OCI-LY1 (cell line): ENCODE results near the gene SPATA33.

ENCODE experiments used
- H2AFZ ChIP-seq: fragments of 200-600 bp; sonication (generic), shearing (Covaris generic); 2 replicates; pipeline ENCODE4 v1.6.0; 2014; ENCODE audit warnings: antibody characterized with exemption, mild to moderate bottlenecking, low read length
- H3F3A ChIP-seq: fragments of 200-600 bp; sonication (generic), shearing (Covaris generic); 2 replicates; pipeline ENCODE4 v1.6.0; 2014; ENCODE audit warnings: mild to moderate bottlenecking, antibody characterized with exemption, low read length, moderate library complexity; ENCODE audit not compliant: insufficient read depth
- H3K27ac ChIP-seq: fragments of 200-600 bp; sonication (generic); 2 replicates; pipeline ENCODE4 v1.5.1; 2014; ENCODE audit warnings: low read length, mixed run types, mild to moderate bottlenecking, low read depth; ENCODE audit not compliant: poor library complexity, severe bottlenecking
- H3K27me3 ChIP-seq: fragments of 200-600 bp; sonication (generic); 2 replicates; pipeline ENCODE4 v1.6.0; 2014; ENCODE audit warnings: antibody characterized with exemption, mild to moderate bottlenecking, low read length, moderate library complexity; ENCODE audit not compliant: insufficient read depth
- H3K36me3 ChIP-seq: fragments of 200-600 bp; sonication (generic); 2 replicates; pipeline ENCODE4 v1.6.1; 2014; ENCODE audit warnings: mild to moderate bottlenecking, antibody characterized with exemption, low read length, moderate library complexity, mixed read lengths; ENCODE audit not compliant: insufficient read depth
- H3K4me1 ChIP-seq: fragments of 200-600 bp; sonication (generic); 2 replicates; pipeline ENCODE4 v1.5.1; 2014; ENCODE audit warnings: mild to moderate bottlenecking, low read length, moderate library complexity; ENCODE audit not compliant: insufficient read depth, severe bottlenecking
- H3K4me2 ChIP-seq: fragments of 200-600 bp; sonication (generic), shearing (Covaris generic); 2 replicates; pipeline ENCODE4 v1.6.1; 2014; ENCODE audit warnings: low read length
- H3K4me3 ChIP-seq: fragments of 200-600 bp; sonication (generic); 2 replicates; pipeline ENCODE4 v1.5.1; 2014; ENCODE audit warnings: low read length, low read depth, mild to moderate bottlenecking, mixed read lengths; ENCODE audit not compliant: poor library complexity, severe bottlenecking
- H3K79me2 ChIP-seq: fragments of 200-600 bp; shearing (Covaris generic); 2 replicates; pipeline ENCODE4 v1.6.1; 2016; ENCODE audit warnings: mixed run types, low read length, mixed read lengths; ENCODE audit not compliant: insufficient read depth
- H3K9ac ChIP-seq: fragments of 200-600 bp; sonication (generic), shearing (Covaris generic); 2 replicates; pipeline ENCODE4 v1.6.1; 2014; ENCODE audit warnings: mild to moderate bottlenecking, low read length, mixed read lengths
- H3K9me2 ChIP-seq: fragments of 200-600 bp; sonication (generic), shearing (Covaris generic); 2 replicates; pipeline ENCODE4 v1.6.1; 2014; ENCODE audit warnings: low read depth, mild to moderate bottlenecking, low read length, mixed read lengths
- H3K9me3 ChIP-seq: fragments of 200-600 bp; shearing (Covaris generic); 2 replicates; pipeline ENCODE4 v1.6.1; 2014; ENCODE audit warnings: low read length, mixed read lengths
- H4K20me1 ChIP-seq: fragments of 200-600 bp; sonication (generic), shearing (Covaris generic); 2 replicates; pipeline ENCODE4 v1.6.0; 2016; ENCODE audit warnings: mild to moderate bottlenecking, low read length; ENCODE audit not compliant: insufficient read depth
- EZH2 ChIP-seq: fragments of 200-600 bp; sonication (generic), shearing (Covaris generic); IDR thresholded peaks from 2 replicates; pipeline ENCODE4 v1.8.0; 2017; ENCODE audit warnings: borderline replicate concordance, mixed run types, mild to moderate bottlenecking, antibody characterized with exemption, low read length, moderate library complexity, mixed read lengths
- TF ChIP-seq, protein P1 (sequence below): fragments of 200-600 bp; sonication (generic), shearing (Covaris generic); IDR thresholded peaks from 2 replicates; pipeline ENCODE4 v1.5.1; 2017; ENCODE audit warnings: mild to moderate bottlenecking, antibody characterized with exemption, low read length, moderate library complexity, mixed read lengths

The SPATA33 gene

GRCh38 chr16:89645122-89645521 is 12.5 kb upstream of the SPATA33 start:
- Histone ChIP-seq H3K4me2 (no peak overlapping the region), H2AFZ (no peak overlapping the region), H3K36me3 (peaks cover 29% of the 10 kb centered on the region)

DNA sequence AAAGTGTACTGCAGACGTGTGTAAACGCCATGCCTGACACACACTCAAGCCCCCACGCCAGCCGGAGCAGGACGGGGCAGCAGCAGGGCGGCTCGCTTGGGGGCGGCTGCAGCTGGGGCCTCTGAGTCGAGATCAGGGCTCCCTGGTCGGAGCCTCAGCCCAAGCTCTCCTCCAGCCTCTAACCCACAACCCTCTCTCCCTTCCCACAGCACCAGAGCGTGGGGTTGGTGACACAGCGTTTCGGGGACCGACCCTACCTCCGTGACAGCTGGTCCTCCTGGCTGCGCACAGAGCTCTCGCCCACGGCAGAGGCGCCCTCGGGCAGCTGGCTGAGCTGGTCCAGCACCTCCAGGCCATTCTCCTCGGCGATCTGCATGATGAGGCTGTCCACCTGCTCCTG is 11.4 kb upstream of the SPATA33 start:
- H3K9me2 ChIP-seq, result no peaks in the 10 kb centered on the region
- no peak overlapping the region for H2AFZ ChIP-seq
- no peaks in the 10 kb centered on the region for H3K9me3 ChIP-seq
- no peaks in the 10 kb centered on the region for H3K4me1 ChIP-seq
- no peak overlapping the region for H3K4me2 ChIP-seq
- peaks cover 5% of the 10 kb centered on the region; the same call in 1 of the 2 replicates for H3K27me3 ChIP-seq
- TF ChIP-seq, protein P1, sequence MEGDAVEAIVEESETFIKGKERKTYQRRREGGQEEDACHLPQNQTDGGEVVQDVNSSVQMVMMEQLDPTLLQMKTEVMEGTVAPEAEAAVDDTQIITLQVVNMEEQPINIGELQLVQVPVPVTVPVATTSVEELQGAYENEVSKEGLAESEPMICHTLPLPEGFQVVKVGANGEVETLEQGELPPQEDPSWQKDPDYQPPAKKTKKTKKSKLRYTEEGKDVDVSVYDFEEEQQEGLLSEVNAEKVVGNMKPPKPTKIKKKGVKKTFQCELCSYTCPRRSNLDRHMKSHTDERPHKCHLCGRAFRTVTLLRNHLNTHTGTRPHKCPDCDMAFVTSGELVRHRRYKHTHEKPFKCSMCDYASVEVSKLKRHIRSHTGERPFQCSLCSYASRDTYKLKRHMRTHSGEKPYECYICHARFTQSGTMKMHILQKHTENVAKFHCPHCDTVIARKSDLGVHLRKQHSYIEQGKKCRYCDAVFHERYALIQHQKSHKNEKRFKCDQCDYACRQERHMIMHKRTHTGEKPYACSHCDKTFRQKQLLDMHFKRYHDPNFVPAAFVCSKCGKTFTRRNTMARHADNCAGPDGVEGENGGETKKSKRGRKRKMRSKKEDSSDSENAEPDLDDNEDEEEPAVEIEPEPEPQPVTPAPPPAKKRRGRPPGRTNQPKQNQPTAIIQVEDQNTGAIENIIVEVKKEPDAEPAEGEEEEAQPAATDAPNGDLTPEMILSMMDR, result no peak
- TF ChIP-seq EZH2, result no peak
- no peak overlapping the region for H3K4me3 ChIP-seq
- no peaks in the 10 kb centered on the region for H3F3A ChIP-seq
- H3K36me3 ChIP-seq, result peaks cover 36% of the 10 kb centered on the region
- no peaks in the 10 kb centered on the region for H4K20me1 ChIP-seq
- H3K9ac ChIP-seq, result no peak overlapping the region
- H3K79me2 ChIP-seq, result no peaks in the 10 kb centered on the region
- no peak overlapping the region for H3K27ac ChIP-seq

More at GRCh38 chr16:89645122-89645521, 12.5 kb upstream of the SPATA33 start:
- Histone ChIP-seq H3K9ac (no peak overlapping the region), H3K9me2 (no peaks in the 10 kb centered on the region), H4K20me1 (no peaks in the 10 kb centered on the region), H3K4me1 (no peaks in the 10 kb centered on the region), H3K27ac (no peak overlapping the region), H3K79me2 (no peaks in the 10 kb centered on the region), H3K4me3 (no peak overlapping the region), H3K27me3 (peaks cover 5% of the 10 kb centered on the region; the same call in 1 of the 2 replicates), H3F3A (no peaks in the 10 kb centered on the region), H3K9me3 (no peaks in the 10 kb centered on the region)
- TF ChIP-seq EZH2, result no peak
- TF ChIP-seq, protein P1, result no peak

DNA sequence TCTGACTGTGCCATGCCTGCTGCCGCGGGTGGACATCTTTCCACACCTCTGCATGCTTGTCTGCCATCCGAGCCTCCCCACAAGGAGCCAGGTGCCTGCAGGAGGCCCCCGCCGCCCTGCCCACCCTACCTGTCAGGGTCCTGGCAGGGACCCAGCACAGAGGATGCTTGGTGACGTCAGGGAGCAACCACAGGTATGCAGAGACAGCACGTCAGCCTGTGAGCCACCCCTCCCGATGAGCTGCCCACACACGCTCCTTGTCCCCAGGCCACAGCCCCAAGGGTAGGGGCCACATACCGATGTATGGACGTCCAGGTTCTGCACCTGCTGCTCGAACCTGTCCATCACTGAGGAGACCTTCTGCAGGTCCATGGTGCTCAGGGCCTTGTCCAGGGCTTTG is 10.7 kb upstream of the SPATA33 start:
- Histone ChIP-seq H3K27me3 (peaks cover 1% of the 10 kb centered on the region; the same call in 1 of the 2 replicates), H3K79me2 (no peaks in the 10 kb centered on the region), H3K4me2 (no peak overlapping the region), H3K4me1 (no peaks in the 10 kb centered on the region), H3F3A (no peaks in the 10 kb centered on the region), H3K27ac (no peak overlapping the region), H2AFZ (no peak overlapping the region), H3K9ac (no peak overlapping the region), H3K9me3 (no peaks in the 10 kb centered on the region), H3K36me3 (peaks cover 36% of the 10 kb centered on the region), H3K9me2 (no peaks in the 10 kb centered on the region), H3K4me3 (no peak overlapping the region), H4K20me1 (no peaks in the 10 kb centered on the region)
- TF ChIP-seq, protein P1, result no peak
- TF ChIP-seq EZH2, result no peak
